Stomach (tissue), 9 donors: ENCODE measurements around the gene RBMS1. TPM values are rescaled to one million over a fixed set of nuclear protein-coding genes. Genes with fewer than 3 reads are reported as not detected.

Source experiments
- DNase-seq, 2 donors: peaks; one replicate each; pipeline versions ENCODE4 v3.0.0 to v3.0.0-alpha.2; 2013 to 2019
- H3K27ac ChIP-seq, 5 donors: fragments of 200-600 bp in 4 of 5; sonication (generic) in 4 of 5; one replicate each; pipeline ENCODE4 v1.5.1; 2013 to 2019; ENCODE audit warnings: mild to moderate bottlenecking in 1 of 5, moderate library complexity in 1 of 5
- H3K27me3 ChIP-seq, 3 donors: fragments of 200-600 bp; sonication (generic); one replicate each; pipeline ENCODE4 v1.5.1; 2017 to 2019; ENCODE audit warnings: mixed run types in 1 of 3
- H3K36me3 ChIP-seq, 4 donors: fragments of 200-600 bp; sonication (generic); 1 replicate in 3 of 4; 2 replicates in 1 of 4; pipeline ENCODE4 v1.5.1; 2016 to 2019
- H3K4me1 ChIP-seq, 4 donors: fragments of 200-600 bp; sonication (generic); one replicate each; pipeline ENCODE4 v1.5.1; 2016 to 2019
- H3K4me3 ChIP-seq, 4 donors: fragments of 200-600 bp; sonication (generic) in 3 of 4; one replicate each; pipeline ENCODE4 v1.5.1; 2016 to 2019; ENCODE audit warnings: mild to moderate bottlenecking in 1 of 4
- H3K9me3 ChIP-seq, 4 donors: fragments of 200-600 bp; sonication (generic); one replicate each; pipeline ENCODE4 v1.5.1; 2016 to 2019
- CTCF ChIP-seq, 7 experiments: fragments of 450-650 bp in 4 of 7; fragments of 200-600 bp in 3 of 7; sonication (generic) in 3 of 7; IDR thresholded peaks; one replicate each; pipeline ENCODE4 v1.5.1; 2016 to 2019; ENCODE audit warnings: antibody characterized with exemption in 7 of 7, control low read depth in 2 of 7, mild to moderate bottlenecking in 1 of 7
- EP300 ChIP-seq: sonication (generic); formaldehyde crosslinking; IDR thresholded peaks from one replicate; pipeline ENCODE4 v1.6.1; 2017; ENCODE audit warnings: antibody characterized with exemption
- POLR2A ChIP-seq, 4 donors: fragments of 450-650 bp; IDR thresholded peaks; one replicate each; pipeline ENCODE4 v1.6.1; 2016; ENCODE audit warnings: antibody characterized with exemption in 4 of 4, control low read depth in 2 of 4, mild to moderate bottlenecking in 1 of 4, moderate library complexity in 1 of 4
- POLR2AphosphoS5 ChIP-seq, 3 donors: sonication (generic); formaldehyde crosslinking; IDR thresholded peaks; one replicate each; pipeline ENCODE4 v1.6.1; 2016; ENCODE audit warnings: antibody characterized with exemption in 3 of 3
- WGBS, 5 donors: extraction: QIAGEN DNeasy Blood & Tissue Kit in 3 of 5; methylation state at CpG; one replicate each; pipeline versions ENCODE4 v1.1.5 to v1.1.7; 2013 to 2018; 5-methylcytosine and 5-hydroxymethylcytosine counted together
- intact Hi-C: fragments of 100-400 bp; cut with DNase I; formaldehyde crosslinking; loops from one replicate; pipeline ENCODE4 v1.15.1; 2023; ENCODE audit warnings: low total_unique reads
- polyA plus RNA-seq, 3 donors: library from polyadenylated mRNA; stranded (reverse); fragments of 200-250 nt; gene quantifications; one replicate each; pipeline ENCODE4 v1.2.3, GENCODE V29; 2013
- total RNA-seq, 5 donors: library from RNA; depleted of rRNA; stranded (reverse); fragments of >200 nt; gene quantifications; one replicate each; pipeline versions ENCODE4 v1.1.0 to v1.2.3, GENCODE V29; 2014 to 2016
- donor health status: healthy with polysubstance abuse.
- donor health status: Bipolar disorder and iron deficiency.
- donor health status: healthy.

RBMS1 gene
- total and polyA plus RNA-seq, 8 donors, result 4.3 to 134 (median 27.8) TPM

GRCh38 chr2:160345071-160345764 lies 148.4 kb downstream of the RBMS1 start:
- 71 to 83% (median 75%) methylated on average over 5 of the region's 5 CpGs for WGBS, 5 donors
- DNase-seq, result no peak
- no peak overlapping the region for H3K4me3 ChIP-seq
- H3K9me3 ChIP-seq, result no peaks in the 10 kb centered on the region
- H3K4me1 ChIP-seq, result peaks cover 0 to 70% (median 29%) of the 10 kb centered on the region in 4 donors
- no peaks in the 10 kb centered on the region for H3K27me3 ChIP-seq
- H3K36me3 ChIP-seq, result peaks cover 0 to 7% (median 2%) of the 10 kb centered on the region in 4 donors
- H3K27ac ChIP-seq, result no peak overlapping the region
- TF ChIP-seq POLR2AphosphoS5 (IDR thresholded peaks at IDR 0.05) (no peak), POLR2A (IDR thresholded peaks at IDR 0.05) (no peak), CTCF (IDR thresholded peaks at IDR 0.05) (no peak), EP300 (no peak)
- intact Hi-C loops, result no loop called here

GRCh38 chr2:160343404-160343803 lies 150.2 kb downstream of the RBMS1 start:
- H3K4me1 ChIP-seq, result peaks cover 0 to 69% (median 29%) of the 10 kb centered on the region in 4 donors
- no peaks in the 10 kb centered on the region for H3K27me3 ChIP-seq
- no peak overlapping the region for H3K4me3 ChIP-seq
- H3K9me3 ChIP-seq, result no peaks in the 10 kb centered on the region
- TF ChIP-seq EP300 (no peak), POLR2AphosphoS5 (IDR thresholded peaks at IDR 0.05) (no peak), CTCF (IDR thresholded peaks at IDR 0.05) (no peak), POLR2A (IDR thresholded peaks at IDR 0.05) (no peak)
- no peak overlapping the region for H3K27ac ChIP-seq
- no peak for DNase-seq
- intact Hi-C loops, result no loop called here
- no peaks in the 10 kb centered on the region for H3K36me3 ChIP-seq
- WGBS, 5 donors, result 89 to 100% (median 94%) methylated on average over 2 of the region's 2 CpGs

GRCh38 chr2:160339726-160340125 lies 153.9 kb downstream of the RBMS1 start:
- TF ChIP-seq POLR2A (IDR thresholded peaks at IDR 0.05) (no peak), POLR2AphosphoS5 (IDR thresholded peaks at IDR 0.05) (no peak), EP300 (no peak), CTCF (IDR thresholded peaks at IDR 0.05) (no peak)
- Histone ChIP-seq H3K9me3 (no peaks in the 10 kb centered on the region), H3K36me3 (no peaks in the 10 kb centered on the region), H3K4me3 (no peak overlapping the region), H3K27me3 (no peaks in the 10 kb centered on the region), H3K27ac (no peak overlapping the region), H3K4me1 (peaks cover 5 to 73% (median 34%) of the 10 kb centered on the region in 4 donors)
- no peak for DNase-seq
- intact Hi-C loops, result no loop called here
- 63 to 82% (median 69%) methylated on average over 2 of the region's 2 CpGs for WGBS, 5 donors

- peak in 1 of 2 donors; percentile 73 for DNase-seq
- Histone ChIP-seq H3K4me3 (no peak overlapping the region), H3K27ac (peak overlapping the region in 3 of 5 donors; percentile 21 to 57 (median 35)), H3K4me1 (peaks cover 5 to 73% (median 36%) of the 10 kb centered on the region in 4 donors), H3K9me3 (no peaks in the 10 kb centered on the region), H3K36me3 (no peaks in the 10 kb centered on the region), H3K27me3 (no peaks in the 10 kb centered on the region)
- TF ChIP-seq POLR2AphosphoS5 (IDR thresholded peaks at IDR 0.05), result no peak
- TF ChIP-seq CTCF (IDR thresholded peaks at IDR 0.05), result no peak
- intact Hi-C loops, result no loop called here
- 56 to 72% (median 62%) methylated on average over 5 of the region's 5 CpGs for WGBS, 5 donors
Measured at GRCh38 chr2:160338901-160339685, 154.5 kb downstream of the RBMS1 start.
